ENCODE measurements around the gene LAMA5.
A peak's percentile ranks its signal among the peaks of the same experiment; 100 is the strongest.

LAMA5 gene

DNA sequence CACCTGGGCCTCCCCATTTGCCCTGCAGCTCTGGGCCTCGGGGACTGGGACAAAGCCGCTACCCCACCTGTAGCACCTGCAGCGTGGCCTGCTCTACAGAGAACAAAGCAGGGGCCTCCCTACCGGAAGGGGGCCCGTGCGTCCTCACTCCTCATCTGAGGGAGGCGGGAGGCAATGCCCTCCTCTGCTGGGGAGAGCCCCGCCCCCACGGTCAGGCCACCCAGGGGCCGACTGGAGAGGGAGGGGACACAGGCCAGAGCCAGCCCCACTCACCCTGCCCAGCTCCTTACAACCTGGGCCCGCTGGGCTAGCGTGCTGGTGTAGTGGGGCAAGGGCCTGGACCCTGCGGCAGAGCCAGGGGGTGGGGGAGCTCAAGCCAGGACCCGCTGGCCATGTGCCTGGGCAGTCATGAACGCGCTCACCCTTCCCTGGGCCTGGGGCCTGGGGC is 8.0 kb downstream of the LAMA5 start:
- H3K4me3 ChIP-seq (ENCODE audit: low read length), result peak overlapping the region; percentile 4
- TF ChIP-seq CTCF (IDR thresholded peaks at IDR 0.05; ENCODE audit: insufficient read depth, low read depth, low read length, missing control alignments), result no peak
- DNase-seq (ENCODE audit: low read depth), result no peak

DNA sequence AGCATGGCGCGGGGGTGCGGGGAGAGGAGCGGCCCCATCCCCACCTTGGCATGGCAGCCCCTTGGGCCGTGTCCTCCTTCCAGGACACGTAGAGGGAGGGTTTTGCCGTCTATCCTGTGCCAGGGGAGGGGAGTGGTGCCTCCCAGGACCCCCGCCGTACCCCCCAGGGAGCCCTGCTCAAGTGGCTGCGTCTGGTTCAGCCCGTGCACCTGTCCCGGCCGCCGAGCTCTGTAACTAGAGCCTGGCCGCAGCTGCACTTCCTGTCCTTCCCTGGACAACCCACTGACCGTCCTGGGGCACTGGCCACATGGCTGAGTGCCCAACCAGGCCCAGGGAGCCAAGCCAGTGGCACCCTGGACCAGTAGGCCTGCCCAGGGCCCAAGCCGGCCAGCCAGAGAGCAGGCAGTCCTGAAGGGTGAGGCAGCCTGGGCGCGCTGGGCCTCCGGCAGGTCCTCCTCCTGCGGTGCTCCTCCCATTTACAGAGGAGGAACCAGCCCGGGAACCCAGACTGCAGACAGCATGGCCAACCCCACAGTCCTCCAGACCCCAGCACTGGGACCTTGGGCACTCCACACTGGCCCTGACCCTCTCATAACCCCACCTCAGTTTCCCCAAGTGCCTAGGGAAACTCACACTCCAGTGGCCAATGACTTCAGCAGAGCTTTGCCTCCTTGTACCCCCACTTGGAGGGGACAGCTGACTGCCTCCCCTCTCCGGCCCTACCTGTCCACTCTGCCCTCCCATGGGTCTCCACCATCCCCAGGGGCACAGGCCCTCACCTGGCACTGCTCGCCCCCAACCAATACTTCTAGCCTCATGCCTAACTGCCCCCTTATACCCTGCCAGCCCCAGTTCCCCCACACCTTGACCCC is 8.7 kb downstream of the LAMA5 start:
- no peak overlapping the region for H3K4me3 ChIP-seq (ENCODE audit: low read length)
- no peak for TF ChIP-seq CTCF (IDR thresholded peaks at IDR 0.05; ENCODE audit: insufficient read depth, low read depth, low read length, missing control alignments)
- DNase-seq (ENCODE audit: low read depth), result no peak

DNA sequence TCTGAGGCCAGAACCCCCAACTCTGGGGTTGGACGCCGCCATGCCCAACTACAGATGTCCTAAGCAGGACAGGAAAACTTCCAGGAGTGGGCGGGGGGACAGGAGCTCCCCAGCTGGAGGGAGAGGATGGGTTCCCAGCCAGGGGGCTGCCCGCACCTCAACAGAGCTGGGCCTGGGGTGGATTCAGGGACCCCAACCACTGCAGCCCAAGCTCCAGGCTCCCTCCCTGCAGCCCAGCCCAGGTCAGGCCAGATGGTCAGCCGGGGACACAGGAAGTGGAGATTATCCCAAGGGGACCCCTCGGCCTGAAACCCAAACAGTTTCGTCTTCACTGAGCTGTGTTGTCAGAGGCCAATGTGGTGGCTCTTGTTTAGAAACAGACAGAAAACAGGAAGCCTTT is 9.4 kb downstream of the LAMA5 start:
- H3K4me3 ChIP-seq (ENCODE audit: low read length), result no peak overlapping the region
- TF ChIP-seq CTCF (IDR thresholded peaks at IDR 0.05; ENCODE audit: insufficient read depth, low read depth, low read length, missing control alignments), result no peak
- DNase-seq (ENCODE audit: low read depth), result no peak

DNA sequence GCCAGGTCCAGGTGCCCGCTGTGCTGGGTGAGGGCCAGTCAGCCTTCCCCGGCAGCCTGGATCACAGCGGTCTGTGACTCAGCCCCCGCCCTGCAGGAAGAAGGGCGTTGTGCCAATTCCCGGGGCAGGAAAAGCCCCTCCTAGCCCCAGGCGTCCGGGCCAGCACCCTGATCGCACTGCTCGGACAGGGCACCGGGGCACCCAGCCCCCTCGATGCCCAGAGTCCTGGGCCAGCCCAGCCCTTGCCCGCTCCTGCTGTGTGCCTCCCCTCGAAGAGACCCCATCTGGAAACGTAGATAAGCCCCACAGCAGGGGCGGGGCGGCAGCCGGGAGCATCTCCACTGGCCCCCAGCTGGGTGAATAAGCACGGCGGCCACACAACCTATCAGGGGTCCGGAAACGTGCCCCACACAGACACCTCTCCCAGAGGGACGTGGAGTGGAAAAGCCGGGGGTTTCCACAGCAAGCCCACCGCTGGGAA is 9.9 kb downstream of the LAMA5 start:
- DNase-seq (ENCODE audit: low read depth), result peak; percentile 57
- H3K4me3 ChIP-seq (ENCODE audit: low read length), result no peak overlapping the region
- TF ChIP-seq CTCF (IDR thresholded peaks at IDR 0.05; ENCODE audit: insufficient read depth, low read depth, low read length, missing control alignments), result no peak

GRCh38 chr20:62356589-62357186 is 10.4 kb downstream of the LAMA5 start:
- DNase-seq (ENCODE audit: low read depth), result no peak
- H3K4me3 ChIP-seq (ENCODE audit: low read length), result no peak overlapping the region
- TF ChIP-seq CTCF (IDR thresholded peaks at IDR 0.05; ENCODE audit: insufficient read depth, low read depth, low read length, missing control alignments), result no peak

GRCh38 chr20:62355878-62356588 is 11.1 kb downstream of the LAMA5 start:
- DNase-seq (ENCODE audit: low read depth), result no peak
- H3K4me3 ChIP-seq (ENCODE audit: low read length), result no peak overlapping the region

More at GRCh38 chr20:62355878-62356588, 11.1 kb downstream of the LAMA5 start:
- TF ChIP-seq CTCF (IDR thresholded peaks at IDR 0.05; ENCODE audit: insufficient read depth, low read depth, low read length, missing control alignments), result no peak

All from epithelial cell of esophagus (primary cell).